Bronchus fibroblast of lung (primary cell): ENCODE measurements around the gene SYT2. TPM values are rescaled to one million over a fixed set of nuclear protein-coding genes. Genes with fewer than 3 reads are reported as not detected.

Source experiments
- total RNA-seq: library from RNA; depleted of rRNA; stranded (reverse); fragments of >200 nt; gene quantifications from 2 replicates; pipeline ENCODE4 v1.2.3, GENCODE V29; 2015

The SYT2 gene
- not detected in 2 replicates for total RNA-seq

GRCh38 chr1:202710070-202711045 is at the start of gene SYT2:
SYT2 (minus strand) TSS chr1:202710454; CDS start chr1:202605772, 104,682 bp downstream.

Other genes starting within 250 kb of the SYT2 start
- 21.9 and 26.4 TPM in 2 replicates for gene KDM5B, start 98.0 kb upstream of the SYT2 start, total RNA-seq
- 0.50 and 0.89 TPM in 2 replicates for gene PCAT6, start 100.5 kb upstream of the SYT2 start, total RNA-seq
- 4.0 TPM in 2 replicates for gene RABIF, start 178.7 kb upstream of the SYT2 start, total RNA-seq
- 22.4 TPM in 2 replicates for gene KLHL12, start 216.8 kb upstream of the SYT2 start, total RNA-seq
- 61.1 and 65.1 TPM in 2 replicates for gene ADIPOR1, start 247.9 kb upstream of the SYT2 start, total RNA-seq